Measurements from ENCODE around the gene FN3KRP.

GRCh38 chr17:82767041-82767754 is 50.7 kb downstream of the FN3KRP start:
- peak; percentile 59 to 62 for TF ChIP-seq CTCF (IDR thresholded peaks at IDR 0.05; ENCODE audit: extremely low read depth in 1 of 2, insufficient read depth in 1 of 2, low read depth in 1 of 2, low read length in 2 of 2)
- no peak for TF ChIP-seq POLR2AphosphoS5 (IDR thresholded peaks at IDR 0.05; ENCODE audit: insufficient read depth, low read depth, low read length)
- no peak for TF ChIP-seq EZH2 (IDR thresholded peaks at IDR 0.05; ENCODE audit: borderline replicate concordance, low read depth, low read length, severe bottlenecking)
- no peak for TF ChIP-seq MAX (IDR thresholded peaks at IDR 0.05; ENCODE audit: insufficient read depth, insufficient read length)
- TF ChIP-seq GATA2 (IDR thresholded peaks at IDR 0.05; ENCODE audit: insufficient read depth, insufficient read length, low read depth, low read length): no peak
- no peak for TF ChIP-seq POLR2A (IDR thresholded peaks at IDR 0.05; ENCODE audit: low read depth, low read length)

Data from endothelial cell of umbilical vein (primary cell).